PFSK-1 (cell line): ENCODE data around the gene LUZP2.

Experiments used
- POLR2AphosphoS5 ChIP-seq: IDR thresholded peaks from 2 replicates; pipeline ENCODE4 v1.6.1; 2012; ENCODE audit warnings: low read depth, mild to moderate bottlenecking, control low read depth, low read length, moderate library complexity
- REST ChIP-seq, 2 experiments: IDR thresholded peaks; 2 replicates each; pipeline versions ENCODE4 v1.6.1 to v1.8.0; 2011 to 2012; ENCODE audit warnings: low read depth in 2 of 2, low read length in 2 of 2, control low read depth in 1 of 2, inconsistent platforms in 1 of 2, mild to moderate bottlenecking in 1 of 2, moderate library complexity in 1 of 2; ENCODE audit not compliant: insufficient read depth in 1 of 2
- SIN3A ChIP-seq: IDR thresholded peaks from 2 replicates; pipeline ENCODE4 v1.6.1; 2012; ENCODE audit warnings: mild to moderate bottlenecking, low read length, moderate library complexity, borderline replicate concordance; ENCODE audit not compliant: insufficient read depth

GRCh38 chr11:24833573-24833972, 336.7 kb downstream of the LUZP2 start:
- TF ChIP-seq SIN3A = no peak
- TF ChIP-seq POLR2AphosphoS5 = no peak
- TF ChIP-seq REST (IDR thresholded peaks at IDR 0.05; ENCODE audit: insufficient read depth in 1 of 2, low read depth in 2 of 2, low read length in 2 of 2) = no peak
